HK-2 (cell line): ENCODE results near the gene SHISA7.

ENCODE experiments used
- DNase-seq: peaks from one replicate; pipeline ENCODE4 v3.0.0-alpha.2; 2018; ENCODE audit not compliant: unreplicated experiment

Gene SHISA7

DNA sequence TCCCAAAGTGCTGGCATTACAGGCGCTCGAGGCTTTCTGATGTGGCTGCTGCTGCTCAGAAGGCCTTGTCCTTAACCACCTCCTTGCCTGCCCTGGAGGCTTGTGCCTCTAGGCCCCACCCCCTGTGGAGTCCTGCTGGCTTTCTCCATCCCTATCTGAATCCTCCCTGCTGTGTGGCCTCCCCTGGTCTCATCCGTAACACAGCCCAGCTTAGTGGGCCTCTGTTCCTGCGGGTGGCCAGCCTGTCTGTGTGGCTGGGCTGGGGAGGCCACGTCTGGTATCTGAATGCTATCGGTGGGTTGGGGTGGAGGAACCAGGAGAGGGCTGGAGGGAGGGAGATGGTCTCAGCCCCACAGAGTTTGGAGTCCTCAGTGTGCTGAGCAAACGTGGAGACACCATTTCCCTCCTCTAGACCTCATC, 52.6 kb downstream of the SHISA7 start:
- no peak for DNase-seq

- no peak for DNase-seq
Measured at GRCh38 chr19:55389386-55390317, 53.4 kb downstream of the SHISA7 start.

DNA sequence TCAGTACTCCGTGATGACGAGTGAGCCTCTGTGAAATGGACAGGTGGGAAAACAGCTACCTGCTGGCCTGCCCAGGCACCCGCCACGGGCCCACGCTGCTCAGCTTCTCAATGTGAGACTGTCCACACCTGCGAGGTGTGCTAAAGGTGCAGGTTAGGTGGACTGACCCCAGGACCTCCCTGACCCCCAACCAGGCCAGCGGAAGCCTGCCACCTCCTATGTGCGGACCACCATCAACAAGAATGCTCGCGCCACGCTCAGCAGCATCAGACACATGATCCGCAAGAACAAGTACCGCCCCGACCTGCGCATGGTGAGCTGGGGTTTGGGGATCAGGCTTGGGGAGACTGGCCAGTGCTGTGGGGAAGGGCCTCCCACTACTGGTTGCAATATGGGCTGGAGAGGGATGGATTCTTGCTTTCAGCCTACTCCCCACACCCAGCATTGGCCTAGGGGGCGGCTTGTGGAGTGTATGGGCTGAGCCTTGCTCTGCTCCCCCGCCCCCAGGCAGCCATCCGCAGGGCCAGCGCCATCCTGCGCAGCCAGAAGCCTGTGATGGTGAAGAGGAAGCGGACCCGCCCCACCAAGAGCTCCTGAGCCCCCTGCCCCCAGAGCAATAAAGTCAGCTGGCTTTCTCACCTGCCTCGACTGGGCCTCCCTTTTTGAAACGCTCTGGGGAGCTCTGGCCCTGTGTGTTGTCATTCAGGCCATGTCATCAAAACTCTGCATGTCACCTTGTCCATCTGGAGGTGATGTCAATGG, 55.2 kb downstream of the SHISA7 start:
- no peak for DNase-seq

GRCh38 chr19:55386493-55386971, 56.6 kb downstream of the SHISA7 start:
- DNase-seq, result peak; percentile 74

- DNase-seq, result peak; percentile 100
Measured at GRCh38 chr19:55385724-55386492, 57.2 kb downstream of the SHISA7 start, which contains the start of gene RPL28. Gene RPL28, plus strand, starts transcription at chr19:55385932. Its CDS starts 426 bp downstream, at chr19:55386358.

- peak; percentile 97 for DNase-seq
Measured at GRCh38 chr19:55384920-55385723, 58.0 kb downstream of the SHISA7 start.

DNA sequence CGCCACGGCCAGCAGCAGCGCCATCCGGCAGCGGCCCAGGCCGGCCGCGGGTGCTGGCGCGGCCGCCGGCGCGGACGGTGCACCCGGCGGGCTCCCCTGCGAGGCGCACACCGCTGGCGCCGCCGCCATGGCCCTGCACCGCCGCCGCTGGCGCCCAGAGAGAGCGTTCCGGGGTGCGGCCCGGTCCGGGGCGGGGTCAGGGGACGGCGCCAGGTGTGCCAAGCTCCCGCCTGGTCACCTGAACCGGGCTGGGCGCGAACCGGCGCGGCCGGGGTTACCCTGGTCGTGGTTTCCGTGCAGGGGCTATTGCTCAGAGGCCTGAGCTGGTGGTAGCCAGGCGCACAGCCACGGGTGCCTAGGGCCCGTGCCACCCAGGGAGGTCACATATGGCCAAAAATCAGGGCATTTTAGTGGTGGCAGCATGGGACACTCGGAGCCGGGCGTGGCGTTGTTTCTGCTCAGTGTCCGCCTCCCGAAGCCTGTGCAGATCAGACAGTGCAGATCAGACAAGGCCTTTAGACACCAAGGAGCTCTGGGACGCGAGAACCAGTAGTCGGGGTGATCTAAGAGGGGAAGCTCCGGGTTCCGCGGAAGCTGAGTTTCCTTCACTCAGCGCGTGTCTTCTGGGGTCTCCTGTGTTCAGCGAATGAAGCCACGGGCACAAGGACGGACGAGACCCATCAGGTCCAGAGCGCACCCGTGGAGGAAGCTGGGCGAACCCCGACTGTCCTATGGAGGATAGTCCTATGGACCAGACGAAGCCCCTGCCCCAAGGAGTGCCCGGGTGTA, 58.8 kb downstream of the SHISA7 start, which contains the start of gene TMEM238:
TSS of gene TMEM238 (minus strand) at position 162 of the 789 bp plus-strand sequence. CDS start at position 129, 33 bp downstream.
- peak; percentile 58 for DNase-seq

GRCh38 chr19:55383279-55384130, 59.6 kb downstream of the SHISA7 start:
- DNase-seq, result peak; percentile 78

DNA sequence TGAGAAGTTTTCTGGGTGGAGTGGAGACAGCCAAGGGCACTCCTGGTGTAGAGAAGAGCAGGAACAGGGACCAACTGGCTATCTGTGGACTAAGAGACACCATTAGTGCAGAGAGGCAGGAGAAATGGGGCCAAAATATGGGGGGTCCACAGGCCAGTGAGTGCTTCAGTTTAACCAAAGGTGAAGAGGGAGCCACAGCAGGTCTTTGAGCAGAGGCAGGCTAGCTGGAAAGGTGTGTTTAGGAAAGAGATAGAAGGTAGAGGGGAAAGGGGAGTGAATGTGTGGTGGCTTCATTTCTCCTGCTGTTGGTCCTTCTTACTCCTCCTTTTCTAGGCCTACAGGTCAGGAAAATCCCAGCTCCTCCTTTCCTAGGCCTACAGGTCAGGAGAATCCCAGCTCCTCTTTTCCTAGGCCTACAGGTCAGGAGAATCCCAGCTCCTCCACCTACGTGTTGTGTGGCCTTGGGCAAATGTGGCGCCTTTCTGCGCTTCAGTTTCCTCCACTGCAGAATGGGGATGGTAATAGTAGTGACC, 60.5 kb downstream of the SHISA7 start:
- DNase-seq, result no peak

DNA sequence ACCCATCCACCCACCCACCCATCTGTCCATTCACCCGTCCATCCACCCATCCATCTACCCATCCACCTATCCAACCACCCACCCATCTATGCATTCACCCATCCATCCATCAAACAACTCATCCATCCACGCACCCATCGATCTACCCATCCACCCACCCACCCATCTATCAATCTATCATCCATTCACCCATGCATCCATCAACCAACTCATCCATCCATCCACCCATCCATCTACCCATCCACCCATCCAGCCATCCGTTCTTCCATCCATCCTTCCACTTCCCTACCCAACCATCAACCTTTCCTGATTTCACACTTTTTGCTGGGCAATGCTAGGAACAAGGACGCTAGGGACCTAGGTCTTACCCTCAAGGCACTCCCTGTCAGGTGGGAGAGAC, 61.1 kb downstream of the SHISA7 start:
- DNase-seq, result no peak

DNA sequence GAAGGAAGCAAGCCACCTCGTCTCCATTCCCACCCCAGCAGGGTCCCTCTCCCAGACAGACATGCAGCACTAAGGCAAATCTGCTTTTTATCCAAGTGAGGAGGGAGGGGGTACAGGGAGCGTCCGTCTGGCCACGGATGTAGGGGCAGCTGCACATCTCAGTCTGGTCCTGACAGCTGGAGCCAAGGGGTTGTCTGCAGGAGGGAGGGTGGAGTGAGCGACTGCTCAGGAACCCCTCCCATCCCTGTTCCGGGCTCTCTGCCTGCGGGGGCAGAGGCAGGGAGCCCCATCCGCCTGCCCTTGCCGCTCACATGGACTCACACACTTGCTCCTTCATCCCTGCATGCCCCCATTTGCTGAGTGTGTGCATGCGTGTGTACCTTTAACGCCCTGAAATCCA, 63.9 kb downstream of the SHISA7 start:
- DNase-seq, result no peak
